Mesothelial cell of epicardium (in vitro differentiated cells): ENCODE data around the gene IPCEF1. TPM values are rescaled to one million over a fixed set of nuclear protein-coding genes. Genes with fewer than 3 reads are reported as not detected.

ENCODE experiments used
- DNase-seq, 2 experiments: peaks; one replicate each; pipeline ENCODE4 v3.0.0; 2021; ENCODE audit warnings: low spot score in 2 of 2; ENCODE audit not compliant: unreplicated experiment in 2 of 2
- H3K27ac Mint-ChIP-seq: 2 replicates; pipeline ENCODE4 v1.8.0; 2021; ENCODE audit warnings: mixed read lengths
- H3K27me3 Mint-ChIP-seq: 2 replicates; pipeline ENCODE4 v1.8.0; 2021; ENCODE audit warnings: low read depth, mixed read lengths
- H3K36me3 Mint-ChIP-seq: 2 replicates; pipeline ENCODE4 v1.8.0; 2021; ENCODE audit warnings: mixed read lengths
- H3K4me1 Mint-ChIP-seq: 2 replicates; pipeline ENCODE4 v1.8.0; 2021; ENCODE audit warnings: mixed read lengths
- H3K4me3 Mint-ChIP-seq: 2 replicates; pipeline ENCODE4 v1.8.0; 2021; ENCODE audit warnings: mild to moderate bottlenecking, moderate library complexity, mixed read lengths
- H3K9me3 Mint-ChIP-seq: 2 replicates; pipeline ENCODE4 v1.8.0; 2021; ENCODE audit warnings: mixed read lengths
- total RNA-seq: library from RNA; stranded (reverse); gene quantifications from 3 replicates; pipeline ENCODE4 v1.2.1, GENCODE V29; 2021
- TF ChIP-seq, protein P1 (sequence below): fragments of 200-600 bp; sonication (generic); IDR thresholded peaks from one replicate; pipeline ENCODE4 v1.5.0; 2021; ENCODE audit warnings: antibody characterized with exemption; ENCODE audit not compliant: unreplicated experiment

Gene IPCEF1
- total RNA-seq, 1 donor from 2014 or later: 0.76 TPM

- DNase-seq: no peak
- H3K9me3 Mint-ChIP-seq: peaks cover 8% of the 10 kb centered on the region
- peaks cover 14% of the 10 kb centered on the region for H3K4me1 Mint-ChIP-seq
- peaks cover 4% of the 10 kb centered on the region for H3K36me3 Mint-ChIP-seq
- H3K4me3 Mint-ChIP-seq: no peak overlapping the region
- H3K27me3 Mint-ChIP-seq: no peaks in the 10 kb centered on the region
- TF ChIP-seq, protein P1, sequence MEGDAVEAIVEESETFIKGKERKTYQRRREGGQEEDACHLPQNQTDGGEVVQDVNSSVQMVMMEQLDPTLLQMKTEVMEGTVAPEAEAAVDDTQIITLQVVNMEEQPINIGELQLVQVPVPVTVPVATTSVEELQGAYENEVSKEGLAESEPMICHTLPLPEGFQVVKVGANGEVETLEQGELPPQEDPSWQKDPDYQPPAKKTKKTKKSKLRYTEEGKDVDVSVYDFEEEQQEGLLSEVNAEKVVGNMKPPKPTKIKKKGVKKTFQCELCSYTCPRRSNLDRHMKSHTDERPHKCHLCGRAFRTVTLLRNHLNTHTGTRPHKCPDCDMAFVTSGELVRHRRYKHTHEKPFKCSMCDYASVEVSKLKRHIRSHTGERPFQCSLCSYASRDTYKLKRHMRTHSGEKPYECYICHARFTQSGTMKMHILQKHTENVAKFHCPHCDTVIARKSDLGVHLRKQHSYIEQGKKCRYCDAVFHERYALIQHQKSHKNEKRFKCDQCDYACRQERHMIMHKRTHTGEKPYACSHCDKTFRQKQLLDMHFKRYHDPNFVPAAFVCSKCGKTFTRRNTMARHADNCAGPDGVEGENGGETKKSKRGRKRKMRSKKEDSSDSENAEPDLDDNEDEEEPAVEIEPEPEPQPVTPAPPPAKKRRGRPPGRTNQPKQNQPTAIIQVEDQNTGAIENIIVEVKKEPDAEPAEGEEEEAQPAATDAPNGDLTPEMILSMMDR: no peak
- H3K27ac Mint-ChIP-seq: peak overlapping the region; percentile 55
These were observed 70.8 kb downstream of the IPCEF1 start for GRCh38 chr6:154285826-154286225.

- H3K4me3 Mint-ChIP-seq: no peak overlapping the region
- no peak for DNase-seq
- TF ChIP-seq, protein P1: no peak
- peaks cover 14% of the 10 kb centered on the region for H3K4me1 Mint-ChIP-seq
- H3K36me3 Mint-ChIP-seq: no peaks in the 10 kb centered on the region
- H3K27me3 Mint-ChIP-seq: no peaks in the 10 kb centered on the region
- peaks cover under 1% of the 10 kb centered on the region for H3K9me3 Mint-ChIP-seq
- H3K27ac Mint-ChIP-seq: no peak overlapping the region
These were observed 72.2 kb downstream of the IPCEF1 start for GRCh38 chr6:154284313-154284853.

DNA sequence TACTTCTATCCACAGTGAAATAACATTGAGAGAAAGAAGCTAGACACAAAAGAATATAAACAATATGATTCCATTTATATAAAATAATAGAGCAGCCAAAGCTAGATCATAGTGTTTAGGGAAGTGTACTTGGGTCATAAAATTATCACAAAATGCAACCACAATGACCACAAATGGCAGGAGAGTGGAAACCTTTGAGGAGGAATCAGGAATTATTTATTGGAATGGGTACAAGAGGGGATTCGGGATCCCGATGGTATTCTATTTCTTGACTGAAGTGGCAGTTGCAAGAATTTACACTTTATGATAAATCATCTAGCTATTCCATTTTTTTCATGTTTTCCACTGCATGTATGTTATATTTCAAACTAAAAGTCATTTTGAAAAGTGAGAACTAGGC lies 76.1 kb downstream of the IPCEF1 start:
- TF ChIP-seq, protein P1: no peak
- H3K36me3 Mint-ChIP-seq: no peaks in the 10 kb centered on the region
- no peak for DNase-seq
- H3K27ac Mint-ChIP-seq: no peak overlapping the region
- H3K4me1 Mint-ChIP-seq: peaks cover 11% of the 10 kb centered on the region
- H3K4me3 Mint-ChIP-seq: no peak overlapping the region
- no peaks in the 10 kb centered on the region for H3K9me3 Mint-ChIP-seq
- no peaks in the 10 kb centered on the region for H3K27me3 Mint-ChIP-seq

DNA sequence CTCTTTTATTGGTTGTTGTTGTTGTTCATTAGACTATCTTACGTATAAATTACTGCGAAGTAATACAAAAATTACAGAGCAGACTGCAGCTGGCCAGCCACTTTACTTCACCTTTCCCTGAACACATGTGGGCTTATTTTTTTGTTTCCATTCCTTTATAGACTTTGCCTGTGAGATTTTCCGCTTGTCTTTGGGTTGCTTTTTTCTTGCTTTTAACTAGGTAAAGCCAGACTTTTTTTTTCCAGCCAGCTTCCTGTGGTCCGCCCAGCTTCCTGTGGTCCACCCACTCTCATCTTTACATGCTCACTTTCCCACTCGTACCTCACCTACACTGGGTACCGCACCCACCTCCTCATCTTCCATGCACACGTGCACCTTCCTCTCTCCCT lies 79.0 kb downstream of the IPCEF1 start:
- no peak overlapping the region for H3K4me3 Mint-ChIP-seq

GRCh38 chr6:154276810-154277628 lies 79.6 kb downstream of the IPCEF1 start:
- DNase-seq: no peak
- Mint-ChIP-seq H3K27ac (no peak overlapping the region), H3K9me3 (no peaks in the 10 kb centered on the region), H3K4me1 (peaks cover 12% of the 10 kb centered on the region), H3K27me3 (no peaks in the 10 kb centered on the region), H3K36me3 (no peaks in the 10 kb centered on the region), H3K4me3 (no peak overlapping the region)
- TF ChIP-seq, protein P1: peak; percentile 56

More for the DNA sequence above, 79.0 kb downstream of the IPCEF1 start:
- Mint-ChIP-seq H3K27me3 (no peaks in the 10 kb centered on the region), H3K9me3 (no peaks in the 10 kb centered on the region), H3K4me1 (peaks cover 12% of the 10 kb centered on the region), H3K27ac (peak overlapping the region; percentile 45), H3K36me3 (no peaks in the 10 kb centered on the region)
- DNase-seq: no peak
- TF ChIP-seq, protein P1: peak; percentile 17
